ENCODE measurements around the gene DGKG. TPM values are rescaled to one million over a fixed set of nuclear protein-coding genes. Genes with fewer than 3 reads are reported as not detected.

DGKG gene
- total RNA-seq, 1 donor from 2014 or later: 3.9 TPM

DNA sequence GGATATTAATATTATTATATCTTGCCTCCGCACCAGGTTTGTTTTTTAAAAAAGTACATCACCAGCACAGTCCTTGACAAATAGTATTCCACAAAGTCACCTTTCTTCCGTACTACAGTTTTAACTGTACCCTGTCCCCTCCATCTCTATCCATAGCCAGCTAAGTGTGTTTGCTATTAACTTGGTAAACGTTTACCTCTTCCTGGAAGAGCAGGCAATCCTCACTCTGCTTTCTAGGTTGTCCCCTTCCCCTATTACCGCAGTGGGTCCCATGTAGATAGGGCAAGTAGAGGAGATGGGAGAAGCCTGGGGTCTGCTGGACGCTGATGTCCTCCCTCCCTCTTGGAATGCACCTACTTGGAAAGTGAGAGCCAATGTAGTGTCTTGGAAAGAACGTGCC lies 169.2 kb downstream of the DGKG start:
- no peaks in the 10 kb centered on the region for H3K36me3 Mint-ChIP-seq (ENCODE audit: low read depth)
- intact Hi-C loops (cut with micrococcal nuclease): no loop called here
- DNase-seq (no peak), ATAC-seq (ENCODE audit: low read depth) (no peak)
- no peak for TF ChIP-seq CTCF (IDR thresholded peaks at IDR 0.05)
- H3K27me3 Mint-ChIP-seq: peaks cover 12% of the 10 kb centered on the region
- H3K27ac Mint-ChIP-seq: no peak overlapping the region
- peaks cover 6% of the 10 kb centered on the region for H3K4me1 Mint-ChIP-seq
- POLR2A ChIA-PET: no interaction called here
- H3K4me3 Mint-ChIP-seq: no peak overlapping the region
- H3K9me3 Mint-ChIP-seq: no peaks in the 10 kb centered on the region
- CTCF ChIA-PET: no interaction called here

DNA sequence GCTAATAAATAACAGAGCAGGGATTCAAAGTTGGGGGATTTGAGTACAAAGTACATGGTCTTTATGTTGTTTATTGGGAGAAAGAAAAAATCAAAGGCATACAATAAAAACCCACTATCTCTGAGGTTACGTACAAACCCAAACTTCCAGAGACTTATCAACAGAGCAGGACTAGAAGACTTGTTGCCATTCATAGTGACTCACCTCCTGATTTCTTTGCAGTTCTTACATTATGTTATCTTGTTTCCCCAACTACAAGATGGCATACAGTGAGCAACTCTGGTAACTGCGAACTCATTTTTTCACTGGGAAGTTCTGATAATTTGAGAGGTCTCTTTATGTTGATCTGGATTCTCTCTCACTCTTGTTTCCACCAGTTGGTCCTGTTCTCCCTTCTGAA lies 172.5 kb downstream of the DGKG start:
- intact Hi-C loops (cut with micrococcal nuclease): no loop called here
- no peak overlapping the region for H3K27ac Mint-ChIP-seq
- TF ChIP-seq CTCF (IDR thresholded peaks at IDR 0.05): no peak
- no peaks in the 10 kb centered on the region for H3K36me3 Mint-ChIP-seq (ENCODE audit: low read depth)
- peaks cover 21% of the 10 kb centered on the region for H3K4me1 Mint-ChIP-seq
- DNase-seq: no peak
- H3K4me3 Mint-ChIP-seq: no peak overlapping the region
- H3K27me3 Mint-ChIP-seq: peaks cover 6% of the 10 kb centered on the region
- POLR2A ChIA-PET: no interaction called here
- CTCF ChIA-PET: no interaction called here
- ATAC-seq (ENCODE audit: low read depth): no peak
- no peaks in the 10 kb centered on the region for H3K9me3 Mint-ChIP-seq

- H3K4me1 Mint-ChIP-seq: peaks cover 16% of the 10 kb centered on the region
- H3K27ac Mint-ChIP-seq: no peak overlapping the region
- DNase-seq (no peak), ATAC-seq (ENCODE audit: low read depth) (no peak)
- no peaks in the 10 kb centered on the region for H3K36me3 Mint-ChIP-seq (ENCODE audit: low read depth)
- H3K27me3 Mint-ChIP-seq: peaks cover under 1% of the 10 kb centered on the region
- ChIA-PET CTCF (no interaction called here), POLR2A (no interaction called here)
- no peaks in the 10 kb centered on the region for H3K9me3 Mint-ChIP-seq
- no peak overlapping the region for H3K4me3 Mint-ChIP-seq
- TF ChIP-seq CTCF (IDR thresholded peaks at IDR 0.05): no peak
- intact Hi-C loops (cut with micrococcal nuclease): no loop called here
These were observed 174.4 kb downstream of the DGKG start for GRCh38 chr3:186187401-186188275.

- peak overlapping the region; percentile 49 for H3K4me3 Mint-ChIP-seq
- H3K36me3 Mint-ChIP-seq (ENCODE audit: low read depth): no peaks in the 10 kb centered on the region
- H3K4me1 Mint-ChIP-seq: peaks cover 16% of the 10 kb centered on the region
- peak overlapping the region; percentile 85 for H3K27ac Mint-ChIP-seq
- peak; percentile 91 for ATAC-seq (ENCODE audit: low read depth)
- POLR2A ChIA-PET: interaction anchor here (0.6 to 2.6 kb wide), 8 partner anchors 23 to 598 kb away, joined by 3 to 15 read pairs (median 4); partner anchors contain the start of genes EIF4A2, ETV5 and TRA2B
- DNase-seq: no peak
- CTCF ChIA-PET: interaction anchor here (1.4 kb wide), 1 partner anchor 356 kb away, joined by 6 read pairs; no protein-coding TSS in a partner anchor
- H3K9me3 Mint-ChIP-seq: no peaks in the 10 kb centered on the region
- TF ChIP-seq CTCF (IDR thresholded peaks at IDR 0.05): no peak
- no peaks in the 10 kb centered on the region for H3K27me3 Mint-ChIP-seq
- intact Hi-C loops (cut with micrococcal nuclease): loop anchor here (1.0 to 2.0 kb wide), 2 partner anchors 70 to 76 kb away; partner anchors contain the start of gene ETV5
These were observed 176.7 kb downstream of the DGKG start for GRCh38 chr3:186185194-186185787.

- DNase-seq: no peak
- no peak for TF ChIP-seq CTCF (IDR thresholded peaks at IDR 0.05)
- H3K27me3 Mint-ChIP-seq: no peaks in the 10 kb centered on the region
- H3K27ac Mint-ChIP-seq: no peak overlapping the region
- no peak overlapping the region for H3K4me3 Mint-ChIP-seq
- no peaks in the 10 kb centered on the region for H3K9me3 Mint-ChIP-seq
- peaks cover 16% of the 10 kb centered on the region for H3K4me1 Mint-ChIP-seq
- ChIA-PET POLR2A (interaction anchor here (1.8 to 2.6 kb wide), 2 partner anchors 31 to 599 kb away, joined by 4 to 15 read pairs; partner anchors contain the start of gene EIF4A2), CTCF (interaction anchor here (0.6 to 1.4 kb wide), 2 partner anchors 356 to 357 kb away, joined by 5 to 6 read pairs; no protein-coding TSS in a partner anchor)
- intact Hi-C loops (cut with micrococcal nuclease): loop anchor here (1.0 to 2.0 kb wide), 2 partner anchors 31 to 71 kb away; no protein-coding TSS in a partner anchor
- no peaks in the 10 kb centered on the region for H3K36me3 Mint-ChIP-seq (ENCODE audit: low read depth)
- no peak for ATAC-seq (ENCODE audit: low read depth)
These were observed 178.0 kb downstream of the DGKG start for GRCh38 chr3:186184021-186184420.

All from activated B cell treated with CpG ODN at 0.5 μM for 24 hours (primary cell).